Pancreas (tissue), 10 donors: ENCODE data around the gene HRH4. TPM values are rescaled to one million over a fixed set of nuclear protein-coding genes. Genes with fewer than 3 reads are reported as not detected.

Experiments
- ATAC-seq, 4 donors: fragments of 200-7000 bp; cut with Tn5 transposase; one replicate each; pipeline versions ENCODE4 v1.8.0 to v1.9.1; 2020; ENCODE audit warnings: mild to moderate bottlenecking in 4 of 4, moderate library complexity in 4 of 4
- DNase-seq, 6 donors: peaks; one replicate each; pipeline ENCODE4 v3.0.0-alpha.2; 2020
- FAIRE-seq: peaks from 2 replicates; lab custom pipeline; 2012; peaks lifted over from hg19 to GRCh38; lab: Jason Lieb, UNC
- H3K27ac ChIP-seq, 4 donors: fragments of 200-600 bp; sonication (generic); 1 replicate in 3 of 4; 2 replicates in 1 of 4; pipeline versions ENCODE4 v1.5.0 to v1.8.0; 2020
- H3K27me3 ChIP-seq, 4 donors: fragments of 200-600 bp; one replicate each; pipeline ENCODE4 v1.8.0; 2021
- H3K36me3 ChIP-seq, 3 donors: fragments of 200-600 bp; sonication (generic) in 1 of 3; one replicate each; pipeline versions ENCODE4 v1.5.0 to v1.8.0; 2020 to 2021
- H3K4me1 ChIP-seq, 3 donors: fragments of 200-600 bp; one replicate each; pipeline ENCODE4 v1.8.0; 2021
- H3K4me3 ChIP-seq, 4 donors: fragments of 200-600 bp; sonication (generic) in 2 of 4; one replicate each; pipeline versions ENCODE4 v1.5.0 to v1.8.0; 2020 to 2021
- H3K9me3 ChIP-seq, 4 donors: fragments of 200-600 bp; one replicate each; pipeline ENCODE4 v1.8.0; 2021
- CTCF ChIP-seq, 4 donors: fragments of 200-600 bp; sonication (generic) in 3 of 4; IDR thresholded peaks; one replicate each; pipeline versions ENCODE4 v1.5.0 to v1.8.0; 2021; ENCODE audit warnings: antibody characterized with exemption in 4 of 4
- WGBS, 2 donors: extraction: QIAGEN DNeasy Blood & Tissue Kit; methylation state at CpG; one replicate each; pipeline ENCODE4 v1.1.7; 2013; 5-methylcytosine and 5-hydroxymethylcytosine counted together
- intact Hi-C, 3 donors: fragments of 100-400 bp; cut with DNase I; formaldehyde crosslinking; loops; one replicate each; pipeline versions ENCODE4 v1.11.1 to v1.14.2; 2022
- polyA plus RNA-seq, 2 donors: library from polyadenylated mRNA; stranded (reverse); fragments of 200-250 nt; gene quantifications; one replicate each; pipeline ENCODE4 v1.2.3, GENCODE V29; 2013
- total RNA-seq, 6 donors: library from RNA; stranded (reverse); fragmentation: NEBNext Ultra II Directional in 4 of 6; extraction: Animal tissue kit (Norgen Biotek cat#: 25700) in 4 of 6; gene quantifications; one replicate each; pipeline versions ENCODE4 v1.2.1 to v1.2.4, GENCODE V29; 2021 to 2023
- donor health status: healthy with polysubstance abuse.
- donor health status: DM: no; HTN: no; CAD: no; lungs with moderate emphysema.
- donor health status: DM: no; HTN: no; CAD: no.
- donor health status: control.
- donor health status: control.
- donor health status: Bipolar disorder and iron deficiency.
- donor health status: DM: yes; HTN: yes; CAD: no.
- donor health status: DM: no; HTN: no; CAD: no.
- donor health status: DM: no; HTN: no; CAD: no.
- donor health status: DM: yes; HTN: yes; CAD: no.

Gene HRH4
- total and polyA plus RNA-seq, 8 donors, result 0.06 TPM; not detected in 7

DNA sequence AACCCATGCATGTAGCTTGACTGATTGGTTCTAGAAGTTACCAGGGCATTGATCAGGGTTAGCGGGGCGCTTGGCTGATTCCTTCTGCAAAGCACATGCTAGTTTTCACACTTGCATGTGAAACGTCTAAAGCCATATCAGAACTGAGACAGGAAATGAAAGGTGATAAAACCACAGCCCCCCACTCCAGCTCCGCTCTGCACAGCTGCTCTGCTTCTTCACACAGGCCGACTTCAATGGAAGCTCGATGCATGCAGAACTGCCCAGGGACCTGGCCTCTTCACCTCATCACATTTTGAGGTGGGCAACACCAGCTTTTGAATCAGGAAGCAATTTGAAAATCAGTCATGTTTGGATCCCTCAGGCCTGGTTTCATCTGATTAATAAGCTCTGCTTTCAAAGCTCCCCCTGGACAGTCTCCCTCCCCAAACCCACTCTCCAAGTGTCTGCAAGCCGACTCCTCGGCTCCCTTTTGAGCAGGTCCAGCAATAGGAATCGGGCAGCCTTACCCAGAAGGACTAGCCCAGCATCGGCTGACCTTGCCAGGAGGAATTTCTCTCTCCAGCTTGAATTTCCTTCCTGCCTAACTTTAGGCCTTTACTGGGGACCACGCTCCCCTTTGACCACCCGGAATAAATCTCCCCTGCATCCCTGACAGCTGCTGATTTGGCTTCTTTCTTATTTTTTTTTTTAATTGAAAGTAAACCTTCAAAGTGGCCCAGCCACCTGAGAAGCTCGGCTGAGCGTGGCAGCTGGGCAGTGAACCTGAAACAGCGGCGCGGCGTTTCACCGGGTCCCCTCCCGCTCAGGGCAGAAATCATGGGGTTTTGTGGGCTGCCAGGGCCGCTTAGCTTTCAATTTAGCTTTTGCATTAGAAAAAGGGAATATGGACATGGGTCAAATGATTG is 31.7 kb downstream of the HRH4 start:
- TF ChIP-seq CTCF (IDR thresholded peaks at IDR 0.05), result no peak
- intact Hi-C loops, result loop anchor here in 1 of 3 donors (5.0 kb wide), 1 partner anchor 135 kb away; no protein-coding TSS in a partner anchor
- DNase-seq, result no peak
- no peaks in the 10 kb centered on the region for H3K4me1 ChIP-seq
- no peak for ATAC-seq
- no peak overlapping the region for H3K4me3 ChIP-seq
- H3K27ac ChIP-seq, result no peak overlapping the region
- peaks cover 0 to 2% (median under 1%) of the 10 kb centered on the region in 4 donors for H3K27me3 ChIP-seq
- whole genome bisulfite sequencing, 2 donors, result 72 to 74% methylated on average over 21 of the region's 21 CpGs
- H3K9me3 ChIP-seq, result no peaks in the 10 kb centered on the region
- no peak for FAIRE-seq
- no peaks in the 10 kb centered on the region for H3K36me3 ChIP-seq

DNA sequence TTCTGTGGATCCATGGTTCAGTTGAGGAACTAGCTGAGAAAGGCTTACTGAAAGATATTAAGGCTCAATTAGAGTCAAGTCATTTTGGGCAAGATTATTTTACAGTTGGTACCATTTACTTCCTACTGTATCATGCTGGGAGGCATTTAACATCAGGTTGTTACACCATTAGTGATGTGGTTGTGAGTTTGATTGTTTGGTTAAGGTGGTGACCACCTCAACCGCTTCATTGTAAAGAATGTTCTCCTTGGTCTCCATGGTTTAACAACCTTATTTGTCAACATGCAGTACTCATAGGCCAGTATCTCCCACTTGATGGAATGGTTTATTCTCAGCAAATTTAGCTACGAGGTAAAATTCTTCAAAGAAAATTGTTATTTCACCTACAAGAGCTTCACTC is 34.1 kb downstream of the HRH4 start:
- H3K27me3 ChIP-seq, result no peaks in the 10 kb centered on the region
- H3K9me3 ChIP-seq, result no peaks in the 10 kb centered on the region
- H3K4me3 ChIP-seq, result no peak overlapping the region
- H3K36me3 ChIP-seq, result no peaks in the 10 kb centered on the region
- WGBS, 2 donors, result 77 to 81% methylated on average over 2 of the region's 2 CpGs
- ATAC-seq, result no peak
- no peaks in the 10 kb centered on the region for H3K4me1 ChIP-seq
- no peak for TF ChIP-seq CTCF (IDR thresholded peaks at IDR 0.05)
- no peak overlapping the region for H3K27ac ChIP-seq
- no peak for FAIRE-seq
- intact Hi-C loops, result loop anchor here in 1 of 3 donors (5.0 kb wide), 1 partner anchor 137 kb away; no protein-coding TSS in a partner anchor
- DNase-seq, result no peak

GRCh38 chr18:24497031-24497754 is 36.8 kb downstream of the HRH4 start:
- intact Hi-C loops, result no loop called here
- Histone ChIP-seq H3K27ac (no peak overlapping the region), H3K9me3 (no peaks in the 10 kb centered on the region), H3K27me3 (no peaks in the 10 kb centered on the region), H3K4me1 (no peaks in the 10 kb centered on the region), H3K4me3 (no peak overlapping the region), H3K36me3 (no peaks in the 10 kb centered on the region)
- ATAC-seq, result peak in 3 of 4 donors; percentile 39 to 58 (median 49)
- WGBS, 2 donors, result 42 to 73% methylated on average over 1 of the region's 1 CpG
- TF ChIP-seq CTCF (IDR thresholded peaks at IDR 0.05), result no peak
- no peak for DNase-seq
- no peak for FAIRE-seq

GRCh38 chr18:24499814-24500213 is 39.4 kb downstream of the HRH4 start:
- FAIRE-seq, result no peak

More at GRCh38 chr18:24499814-24500213, 39.4 kb downstream of the HRH4 start:
- Histone ChIP-seq H3K36me3 (no peaks in the 10 kb centered on the region), H3K4me3 (no peak overlapping the region), H3K4me1 (no peaks in the 10 kb centered on the region), H3K9me3 (no peaks in the 10 kb centered on the region), H3K27ac (no peak overlapping the region), H3K27me3 (no peaks in the 10 kb centered on the region)
- DNase-seq (no peak), ATAC-seq (no peak)
- intact Hi-C loops, result no loop called here
- TF ChIP-seq CTCF (IDR thresholded peaks at IDR 0.05), result no peak
- 72 to 76% methylated on average over 5 of the region's 5 CpGs for WGBS, 2 donors
